ENCODE measurements around the gene MARCHF9. TPM values are rescaled to one million over a fixed set of nuclear protein-coding genes. Genes with fewer than 3 reads are reported as not detected.

Gene MARCHF9
- total and polyA plus RNA-seq, 5 donors = 14.3 to 17.8 (median 16.3) TPM

DNA sequence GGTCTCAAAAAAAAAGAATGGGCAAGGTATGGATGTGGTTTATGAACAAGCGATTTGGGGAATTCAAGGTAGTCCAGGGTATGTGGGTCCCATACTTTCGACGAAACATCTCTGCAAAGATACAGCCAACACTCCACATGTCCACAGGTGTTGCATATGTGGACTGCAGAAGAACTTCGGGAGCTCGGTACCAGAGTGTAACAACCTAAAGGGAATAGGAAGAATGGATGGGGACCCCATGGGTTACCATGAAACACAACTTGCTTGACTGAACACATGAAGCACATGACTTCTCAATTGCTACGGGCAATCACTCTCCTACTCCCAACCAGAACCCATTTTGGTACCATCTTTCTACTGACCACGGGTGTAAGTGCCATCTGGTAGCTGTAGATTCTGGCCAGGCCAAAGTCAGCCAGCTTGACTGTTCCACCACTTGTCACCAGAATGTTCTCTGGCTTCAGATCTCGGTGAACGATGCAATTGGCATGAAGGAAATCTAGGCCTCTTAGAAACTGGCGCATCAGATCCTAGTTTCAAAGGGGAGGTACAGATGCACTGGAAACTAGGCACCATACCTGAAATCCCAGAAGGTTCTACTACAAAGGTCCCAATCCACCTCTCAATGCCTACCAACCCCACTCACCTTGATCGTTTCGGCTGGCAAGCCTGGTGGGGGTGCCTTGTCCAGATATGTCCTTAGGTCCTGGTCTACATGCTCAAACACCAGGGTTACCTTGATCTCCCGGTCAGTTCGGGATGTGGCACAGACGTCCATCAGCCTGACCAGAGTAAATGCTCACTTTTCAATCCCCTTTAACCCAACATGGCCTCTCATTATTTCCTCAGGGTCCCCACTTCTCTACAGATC, 4.1 kb upstream of the MARCHF9 start:
- WGBS = 89% methylated on average over 15 of the region's 15 CpGs
- ATAC-seq (no peak), DNase-seq (peak in 2 of 3 donors; percentile 36 to 52)
- Histone ChIP-seq H3K27me3 (ENCODE audit: control insufficient read depth, insufficient read depth) (no peaks in the 10 kb centered on the region), H3K4me1 (ENCODE audit: control insufficient read depth, insufficient read depth, low read length) (peaks cover 2% of the 10 kb centered on the region), H3K27ac (ENCODE audit: low read length) (peak overlapping the region; percentile 65), H3K9me3 (ENCODE audit: control insufficient read depth, low read length) (no peaks in the 10 kb centered on the region), H3K4me3 (ENCODE audit: low read length) (peak overlapping the region; percentile 58)
- intact Hi-C loops (cut with DNase I) = no loop called here

DNA sequence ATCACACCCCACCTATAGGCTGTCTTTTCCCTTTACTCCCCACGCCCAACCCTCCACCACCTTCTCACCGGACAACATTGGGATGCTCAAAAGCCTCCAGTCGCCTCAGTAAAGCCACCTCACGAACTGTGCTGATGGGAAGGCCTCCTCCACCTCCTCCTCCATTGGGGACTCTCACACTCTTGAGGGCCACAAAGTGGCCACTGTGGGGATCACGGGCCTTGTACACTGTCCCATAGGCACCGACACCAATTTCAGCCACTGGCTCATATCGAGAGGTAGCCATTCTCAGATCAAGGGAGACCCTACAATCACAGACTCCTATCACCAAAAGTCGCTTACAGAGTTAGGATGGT, 3.5 kb upstream of the MARCHF9 start:
- WGBS = 12% methylated on average over 8 of the region's 8 CpGs
- H3K27me3 ChIP-seq (ENCODE audit: control insufficient read depth, insufficient read depth) = no peaks in the 10 kb centered on the region
- no peaks in the 10 kb centered on the region for H3K9me3 ChIP-seq (ENCODE audit: control insufficient read depth, low read length)
- peaks cover 2% of the 10 kb centered on the region for H3K4me1 ChIP-seq (ENCODE audit: control insufficient read depth, insufficient read depth, low read length)
- intact Hi-C loops (cut with DNase I) = no loop called here
- DNase-seq = peak in 2 of 3 donors; percentile 40 to 44
- H3K4me3 ChIP-seq (ENCODE audit: low read length) = peak overlapping the region; percentile 58
- H3K27ac ChIP-seq (ENCODE audit: low read length) = peak overlapping the region; percentile 65
- peak in 1 of 2 donors; percentile 0 for ATAC-seq

DNA sequence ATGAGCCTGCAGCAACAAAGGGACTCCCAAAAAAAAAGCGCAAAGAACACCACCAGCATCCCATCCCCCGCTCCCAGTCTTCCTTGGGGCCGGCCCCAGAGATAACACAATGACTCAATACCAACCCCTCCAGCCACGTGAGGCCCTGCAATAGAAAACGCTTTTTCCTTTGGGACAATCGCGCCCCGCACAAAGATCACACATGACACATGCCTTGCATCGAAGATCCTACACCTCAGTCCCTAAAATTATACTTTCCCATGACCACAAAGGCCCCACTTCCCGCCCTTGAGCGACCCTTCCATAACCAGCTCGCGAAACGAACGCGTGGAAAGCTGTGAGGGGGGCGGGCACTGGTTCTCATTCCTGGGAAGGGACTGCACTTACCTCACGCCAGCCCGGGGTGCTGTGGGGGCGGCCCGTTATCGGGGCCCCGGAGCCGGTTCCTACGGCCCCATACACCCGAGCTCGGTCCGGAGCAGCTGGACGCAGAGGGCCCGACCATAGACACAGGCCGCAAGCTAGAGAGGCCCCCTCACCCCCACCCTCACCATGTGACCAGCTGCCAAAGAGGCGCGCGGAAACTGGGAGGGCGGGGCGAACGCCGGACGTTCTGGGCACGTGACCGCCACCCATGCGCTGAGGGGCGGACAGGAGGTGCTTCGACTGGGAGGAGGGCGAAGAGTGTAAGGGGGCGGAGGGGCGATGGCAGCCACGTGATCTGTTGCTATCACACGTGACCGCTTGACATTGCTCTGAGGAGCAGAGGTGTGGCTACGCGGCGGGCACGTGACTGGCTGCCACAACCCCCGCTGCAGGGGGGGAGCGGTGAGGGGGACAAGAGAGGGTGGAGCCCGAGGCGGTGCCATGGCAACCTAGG, 2.9 kb upstream of the MARCHF9 start, which contains the start of gene CDK4:
TSS of gene CDK4 (minus strand) at position 523 of the 880 bp plus-strand sequence. CDS start 593 bp downstream, outside the sequence.
- peak within 1 kb of the TSS; percentile 58 for H3K4me3 ChIP-seq (ENCODE audit: low read length)
- under 1% methylated on average over 58 of the region's 58 CpGs for WGBS
- H3K9me3 ChIP-seq (ENCODE audit: control insufficient read depth, low read length) = no peaks in the 10 kb centered on the region
- intact Hi-C loops (cut with DNase I) = no loop called here
- peaks cover 2% of the 10 kb centered on the region for H3K4me1 ChIP-seq (ENCODE audit: control insufficient read depth, insufficient read depth, low read length)
- ATAC-seq = peak; percentile 92 to 94
- H3K27me3 ChIP-seq (ENCODE audit: control insufficient read depth, insufficient read depth) = no peaks in the 10 kb centered on the region
- peak; percentile 100 for DNase-seq
- H3K27ac ChIP-seq (ENCODE audit: low read length) = peak within 1 kb of the TSS; percentile 65

DNA sequence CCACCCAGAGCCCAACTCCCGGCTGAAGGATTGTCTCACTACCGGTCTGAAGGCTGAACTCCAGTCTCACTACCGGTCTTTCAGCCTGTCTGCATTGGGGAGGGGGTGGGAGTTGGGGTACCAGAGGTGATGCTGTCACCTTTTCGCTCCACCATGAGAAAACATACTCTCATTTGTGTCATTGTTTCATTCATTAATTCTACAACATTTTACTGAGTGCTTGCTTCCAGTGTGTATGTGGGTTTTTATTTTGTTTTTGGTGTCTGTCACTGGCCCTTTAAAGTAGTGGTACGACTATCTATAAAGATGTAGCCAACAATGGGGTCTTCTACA, 2.3 kb upstream of the MARCHF9 start:
- ATAC-seq (no peak), DNase-seq (no peak)
- peaks cover 2% of the 10 kb centered on the region for H3K4me1 ChIP-seq (ENCODE audit: control insufficient read depth, insufficient read depth, low read length)
- H3K27me3 ChIP-seq (ENCODE audit: control insufficient read depth, insufficient read depth) = no peaks in the 10 kb centered on the region
- H3K27ac ChIP-seq (ENCODE audit: low read length) = no peak overlapping the region
- WGBS = under 1% methylated on average over 5 of the region's 5 CpGs
- H3K4me3 ChIP-seq (ENCODE audit: low read length) = peak overlapping the region; percentile 12
- H3K9me3 ChIP-seq (ENCODE audit: control insufficient read depth, low read length) = no peaks in the 10 kb centered on the region
- intact Hi-C loops (cut with DNase I) = no loop called here

DNA sequence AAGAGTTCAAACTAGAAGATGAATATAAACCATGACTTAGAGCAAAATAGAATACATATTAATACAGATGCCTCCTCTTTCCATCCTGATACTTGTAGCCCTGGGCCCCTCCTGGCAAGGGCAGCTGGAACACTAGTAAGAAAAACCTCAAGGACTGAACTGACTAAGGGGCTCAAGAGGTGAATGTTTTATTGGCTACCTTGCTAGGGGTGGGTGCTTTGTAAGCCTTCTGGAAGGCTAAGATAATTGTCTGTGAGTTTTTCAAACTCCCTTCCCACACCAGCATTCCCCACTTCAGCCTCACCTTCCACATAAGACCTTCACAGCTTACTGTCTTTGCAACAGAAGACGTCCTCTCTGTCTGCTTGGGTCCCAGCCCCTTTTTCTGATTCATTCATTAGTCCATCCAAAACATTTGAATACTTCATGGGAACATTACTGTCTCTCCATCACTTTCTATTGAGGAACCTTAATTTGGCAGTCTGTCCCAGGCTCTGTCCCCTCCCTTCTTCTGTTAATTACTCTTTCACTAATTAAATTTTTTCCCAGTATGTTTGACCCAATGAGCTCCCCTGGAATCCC, 1.1 kb upstream of the MARCHF9 start:
- intact Hi-C loops (cut with DNase I) = no loop called here
- Histone ChIP-seq H3K27ac (ENCODE audit: low read length) (no peak overlapping the region), H3K27me3 (ENCODE audit: control insufficient read depth, insufficient read depth) (no peaks in the 10 kb centered on the region), H3K4me1 (ENCODE audit: control insufficient read depth, insufficient read depth, low read length) (peaks cover 2% of the 10 kb centered on the region), H3K4me3 (ENCODE audit: low read length) (no peak overlapping the region), H3K9me3 (ENCODE audit: control insufficient read depth, low read length) (no peaks in the 10 kb centered on the region)
- WGBS = 24% methylated on average over 1 of the region's 1 CpG
- peak in 1 of 3 donors; percentile 37 for DNase-seq
- no peak for ATAC-seq

DNA sequence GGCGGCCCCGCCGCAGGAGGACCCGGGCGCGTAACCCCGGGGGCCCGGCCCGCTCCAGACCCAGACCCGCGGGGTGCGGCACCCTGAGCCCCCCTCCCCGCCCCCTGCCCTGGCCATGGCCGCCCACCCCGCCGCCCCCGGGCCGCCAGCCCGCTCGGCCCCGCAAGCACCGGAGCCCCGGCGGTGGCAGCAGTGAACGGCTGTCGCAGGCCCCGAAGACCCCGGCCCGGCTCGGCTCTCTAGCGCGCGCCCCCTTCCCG, 221 bp downstream of the MARCHF9 start:
- peak in 1 of 3 donors; percentile 75 for DNase-seq
- WGBS = under 1% methylated on average over 33 of the region's 34 CpGs
- Histone ChIP-seq H3K27me3 (ENCODE audit: control insufficient read depth, insufficient read depth) (no peaks in the 10 kb centered on the region), H3K4me1 (ENCODE audit: control insufficient read depth, insufficient read depth, low read length) (peaks cover 2% of the 10 kb centered on the region), H3K27ac (ENCODE audit: low read length) (no peak overlapping the region), H3K4me3 (ENCODE audit: low read length) (peak overlapping the region; percentile 97), H3K9me3 (ENCODE audit: control insufficient read depth, low read length) (no peaks in the 10 kb centered on the region)
- intact Hi-C loops (cut with DNase I) = no loop called here
- ATAC-seq = no peak

DNA sequence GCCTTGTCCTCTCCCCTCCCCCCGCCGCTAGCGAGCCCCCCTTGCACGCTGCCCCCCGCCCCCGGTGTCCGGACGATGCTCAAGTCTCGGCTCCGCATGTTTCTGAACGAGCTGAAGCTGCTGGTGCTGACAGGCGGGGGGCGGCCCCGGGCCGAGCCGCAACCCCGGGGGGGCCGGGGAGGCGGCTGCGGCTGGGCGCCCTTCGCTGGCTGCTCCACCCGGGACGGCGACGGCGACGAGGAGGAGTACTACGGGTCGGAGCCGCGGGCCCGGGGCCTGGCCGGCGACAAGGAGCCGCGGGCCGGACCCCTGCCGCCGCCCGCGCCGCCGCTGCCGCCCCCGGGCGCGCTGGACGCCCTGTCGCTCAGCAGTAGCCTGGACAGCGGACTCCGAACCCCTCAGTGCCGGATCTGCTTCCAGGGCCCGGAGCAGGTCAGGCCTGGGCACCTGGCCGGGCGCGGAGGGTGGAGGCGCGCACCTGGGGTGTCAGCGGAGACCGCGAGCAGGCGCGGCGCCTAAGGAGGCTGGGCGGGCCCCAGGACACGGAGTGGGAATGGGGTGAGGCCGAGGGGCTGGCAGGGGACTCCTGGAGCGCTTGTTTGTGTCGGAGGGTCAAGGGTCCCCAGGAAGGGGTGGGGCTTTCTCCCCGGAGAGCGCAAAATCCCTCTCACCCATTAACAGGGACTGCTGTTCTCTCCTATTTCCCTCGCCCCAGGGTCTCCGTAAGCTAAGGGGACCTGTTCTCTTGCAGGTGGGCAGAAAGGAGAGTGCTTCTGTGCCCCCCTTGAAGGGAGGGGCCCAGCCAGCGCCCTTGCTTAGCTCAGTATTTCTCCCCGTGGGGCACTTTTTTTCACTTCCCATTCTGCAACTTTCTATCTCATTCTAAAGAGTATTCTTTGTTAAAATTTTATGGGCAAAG, 810 bp downstream of the MARCHF9 start:
- intact Hi-C loops (cut with DNase I) = no loop called here
- Histone ChIP-seq H3K9me3 (ENCODE audit: control insufficient read depth, low read length) (no peaks in the 10 kb centered on the region), H3K4me1 (ENCODE audit: control insufficient read depth, insufficient read depth, low read length) (peaks cover 2% of the 10 kb centered on the region), H3K27me3 (ENCODE audit: control insufficient read depth, insufficient read depth) (no peaks in the 10 kb centered on the region), H3K4me3 (ENCODE audit: low read length) (peak overlapping the region; percentile 97), H3K27ac (ENCODE audit: low read length) (no peak overlapping the region)
- ATAC-seq (no peak), DNase-seq (peak in 2 of 3 donors; percentile 74)
- 2% methylated on average over 76 of the region's 76 CpGs for WGBS

DNA sequence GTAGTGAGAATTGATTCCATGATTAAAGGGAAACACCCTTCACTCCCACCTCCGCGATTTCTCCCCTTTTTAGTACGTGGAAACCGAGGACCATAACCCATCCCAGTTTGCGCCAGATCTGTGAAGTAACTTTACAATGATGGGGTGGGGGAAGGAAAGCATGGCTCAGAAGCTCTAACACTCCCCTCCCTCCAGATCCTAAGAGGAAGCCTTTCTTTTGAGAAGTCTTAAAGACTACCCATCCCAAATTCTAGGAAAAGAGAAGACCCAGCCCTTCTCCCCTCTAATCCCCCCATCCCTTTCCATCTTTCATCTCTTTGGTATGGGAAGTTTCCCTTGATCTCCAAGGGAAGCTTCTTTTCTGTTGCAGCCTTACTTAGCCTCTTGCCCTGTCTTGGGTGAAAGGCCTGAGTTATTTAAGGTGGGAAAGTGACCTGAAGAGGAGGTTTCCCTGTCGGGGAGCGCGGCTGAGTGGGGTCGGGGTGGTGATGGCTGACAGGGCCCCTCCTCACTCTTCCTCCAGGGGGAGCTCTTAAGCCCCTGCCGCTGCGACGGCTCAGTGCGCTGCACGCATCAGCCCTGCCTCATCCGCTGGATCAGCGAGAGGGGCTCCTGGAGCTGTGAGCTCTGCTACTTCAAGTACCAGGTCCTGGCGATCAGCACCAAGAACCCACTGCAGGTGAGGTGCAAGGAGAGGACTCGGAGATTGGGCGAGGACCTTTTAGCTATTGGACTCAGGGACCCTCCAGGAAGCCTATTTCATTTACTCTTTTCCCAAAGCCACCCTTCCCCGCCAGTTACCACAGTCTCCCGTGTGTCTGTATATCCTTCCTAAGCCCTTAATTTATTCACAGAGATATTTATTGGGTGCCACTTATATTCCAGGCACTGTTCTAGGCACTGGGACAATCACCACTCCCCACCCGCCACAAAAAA, 1.8 kb downstream of the MARCHF9 start:
- Histone ChIP-seq H3K27me3 (ENCODE audit: control insufficient read depth, insufficient read depth) (no peaks in the 10 kb centered on the region), H3K4me3 (ENCODE audit: low read length) (peak overlapping the region; percentile 97), H3K4me1 (ENCODE audit: control insufficient read depth, insufficient read depth, low read length) (no peaks in the 10 kb centered on the region), H3K9me3 (ENCODE audit: control insufficient read depth, low read length) (no peaks in the 10 kb centered on the region), H3K27ac (ENCODE audit: low read length) (no peak overlapping the region)
- 50% methylated on average over 22 of the region's 22 CpGs for WGBS
- peak in 2 of 3 donors; percentile 72 to 79 for DNase-seq
- no peak for ATAC-seq
- intact Hi-C loops (cut with DNase I) = no loop called here

DNA sequence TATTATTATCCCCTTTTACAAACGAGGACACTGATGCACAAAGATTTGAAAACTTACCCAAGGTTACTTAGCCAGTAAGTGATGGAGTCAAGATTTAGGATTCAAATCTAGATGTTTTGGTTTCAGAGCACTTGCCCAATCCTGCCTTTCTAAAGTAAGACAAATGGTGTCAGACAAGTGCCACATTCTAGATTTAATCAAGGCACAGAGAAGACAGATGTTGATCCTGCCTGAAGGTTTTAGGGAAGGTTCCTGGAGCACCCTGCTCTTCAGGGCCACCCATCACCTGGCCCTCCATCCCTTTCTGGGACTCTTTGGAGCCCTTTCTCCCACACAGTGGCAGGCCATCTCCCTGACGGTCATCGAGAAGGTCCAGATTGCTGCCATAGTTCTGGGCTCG, 2.9 kb downstream of the MARCHF9 start:
- WGBS = 91% methylated on average over 4 of the region's 4 CpGs
- intact Hi-C loops (cut with DNase I) = no loop called here
- H3K9me3 ChIP-seq (ENCODE audit: control insufficient read depth, low read length) = no peaks in the 10 kb centered on the region
- H3K27ac ChIP-seq (ENCODE audit: low read length) = no peak overlapping the region
- H3K4me1 ChIP-seq (ENCODE audit: control insufficient read depth, insufficient read depth, low read length) = no peaks in the 10 kb centered on the region
- no peak overlapping the region for H3K4me3 ChIP-seq (ENCODE audit: low read length)
- ATAC-seq (no peak), DNase-seq (no peak)
- no peaks in the 10 kb centered on the region for H3K27me3 ChIP-seq (ENCODE audit: control insufficient read depth, insufficient read depth)

Data from right cardiac atrium (tissue), 5 donors.